GM19238 (cell line): ENCODE data around the gene TTC23.
"Not testable (repeated sequence)": the region's sequence is repeated elsewhere in the genome, so short reads cannot be mapped to it uniquely, and the experiment has no call there.

Experiments used
- DNase-seq: peaks from one replicate; pipeline ENCODE4 v3.0.0; 2011; ENCODE audit warnings: low spot score; ENCODE audit not compliant: insufficient read length

The TTC23 gene

GRCh38 chr15:99121691-99122410, 127.5 kb downstream of the TTC23 start:
- DNase-seq: no peak

- no peak for DNase-seq
Observed at GRCh38 chr15:99121207-99121606, 128.2 kb downstream of the TTC23 start.

GRCh38 chr15:99120050-99120777, 129.2 kb downstream of the TTC23 start:
- DNase-seq: no peak

GRCh38 chr15:99118801-99119546, 130.4 kb downstream of the TTC23 start:
- DNase-seq: no peak

- no peak for DNase-seq
Observed at GRCh38 chr15:99118258-99118632, 131.1 kb downstream of the TTC23 start.

- DNase-seq: no peak
Observed at GRCh38 chr15:99117563-99118257, 131.7 kb downstream of the TTC23 start.

- DNase-seq: no peak
Observed at GRCh38 chr15:99117111-99117510, 132.3 kb downstream of the TTC23 start.

GRCh38 chr15:99115300-99116215, 133.8 kb downstream of the TTC23 start:
- DNase-seq: no peak

GRCh38 chr15:99114511-99115299, 134.7 kb downstream of the TTC23 start:
- no peak for DNase-seq

GRCh38 chr15:99113547-99114271, 135.7 kb downstream of the TTC23 start:
- no peak for DNase-seq

- DNase-seq: not testable (repeated sequence)
Observed at GRCh38 chr15:99111641-99112040, 137.7 kb downstream of the TTC23 start.

- no peak for DNase-seq
Observed at GRCh38 chr15:99110581-99111320, 138.6 kb downstream of the TTC23 start.

- DNase-seq: no peak
Observed at GRCh38 chr15:99110093-99110492, 139.3 kb downstream of the TTC23 start.

- no peak for DNase-seq
Observed at GRCh38 chr15:99109555-99110021, 139.8 kb downstream of the TTC23 start.

GRCh38 chr15:99108993-99109392, 140.4 kb downstream of the TTC23 start:
- DNase-seq: no peak

GRCh38 chr15:99106417-99107220, 142.8 kb downstream of the TTC23 start:
- no peak for DNase-seq
